Left ventricle myocardium inferior (tissue), 1 donor: ENCODE measurements around the gene VSIG10L. TPM values are rescaled to one million over a fixed set of nuclear protein-coding genes. Genes with fewer than 3 reads are reported as not detected.

Experiments used
- DNase-seq: peaks from one replicate; pipeline ENCODE4 v3.0.0-alpha.2; 2020
- H3K27ac ChIP-seq: fragments of 200-600 bp; replicated peaks from 2 replicates; pipeline ENCODE4 v1.8.0; 2021
- H3K27me3 ChIP-seq: fragments of 200-600 bp; 2 replicates; pipeline ENCODE4 v1.8.0; 2021; ENCODE audit warnings: low read depth
- H3K36me3 ChIP-seq: fragments of 200-600 bp; 2 replicates; pipeline ENCODE4 v1.8.0; 2021
- H3K4me1 ChIP-seq: fragments of 200-600 bp; 2 replicates; pipeline ENCODE4 v1.8.0; 2021
- H3K4me3 ChIP-seq: fragments of 200-600 bp; 2 replicates; pipeline ENCODE4 v1.8.0; 2021; ENCODE audit warnings: mild to moderate bottlenecking, moderate library complexity
- H3K9me3 ChIP-seq: fragments of 200-600 bp; replicated peaks from 2 replicates; pipeline ENCODE4 v1.8.0; 2021
- CTCF ChIP-seq: fragments of 200-600 bp; IDR thresholded peaks from 2 replicates; pipeline ENCODE4 v1.8.0; 2021; ENCODE audit warnings: antibody characterized with exemption, mild to moderate bottlenecking, borderline replicate concordance
- intact Hi-C: fragments of 100-400 bp; cut with micrococcal nuclease; formaldehyde crosslinking; loops from one replicate; pipeline ENCODE4 v1.11.0; 2022
- total RNA-seq: library from RNA; stranded (reverse); fragmentation: NEBNext Ultra II Directional; extraction: Animal tissue kit (Norgen Biotek cat#: 25700); gene quantifications from one replicate; pipeline ENCODE4 v1.2.1, GENCODE V29; 2021
- donor health status: DM: no; HTN: yes; CAD: no; lungs with severe emphysema.

The VSIG10L gene
- total RNA-seq, 1 donor from 2014 or later = 0.66 TPM

- DNase-seq = peak; percentile 41
- Histone ChIP-seq H3K27ac (peak overlapping the region; percentile 97), H3K4me1 (peaks cover 53% of the 10 kb centered on the region), H3K4me3 (peak overlapping the region; percentile 86), H3K27me3 (no peaks in the 10 kb centered on the region), H3K9me3 (no peaks in the 10 kb centered on the region), H3K36me3 (no peaks in the 10 kb centered on the region)
- intact Hi-C loops = no loop called here
- TF ChIP-seq CTCF = no peak
Measured at GRCh38 chr19:51367255-51367564, 25.3 kb upstream of the VSIG10L start.

- DNase-seq = peak; percentile 98
- intact Hi-C loops = no loop called here
- TF ChIP-seq CTCF = no peak
- Histone ChIP-seq H3K27ac (peak overlapping the region; percentile 97), H3K36me3 (no peaks in the 10 kb centered on the region), H3K4me3 (peak overlapping the region; percentile 86), H3K27me3 (no peaks in the 10 kb centered on the region), H3K4me1 (peaks cover 55% of the 10 kb centered on the region), H3K9me3 (no peaks in the 10 kb centered on the region)
Measured at GRCh38 chr19:51366389-51367254, 24.7 kb upstream of the VSIG10L start.

GRCh38 chr19:51365965-51366388, 24.0 kb upstream of the VSIG10L start, which contains the start of gene ETFB:
TSS of gene ETFB (minus strand) at chr19:51366388. CDS start at chr19:51366326, 62 bp downstream.
- no peak for DNase-seq
- no peaks in the 10 kb centered on the region for H3K9me3 ChIP-seq
- no peaks in the 10 kb centered on the region for H3K36me3 ChIP-seq
- H3K4me1 ChIP-seq = peaks cover 55% of the 10 kb centered on the region
- no peaks in the 10 kb centered on the region for H3K27me3 ChIP-seq
- TF ChIP-seq CTCF = no peak
- H3K27ac ChIP-seq = peak within 1 kb of the TSS; percentile 97
- H3K4me3 ChIP-seq = peak within 1 kb of the TSS; percentile 86
- intact Hi-C loops = no loop called here

GRCh38 chr19:51365211-51365964, 23.4 kb upstream of the VSIG10L start:
- Histone ChIP-seq H3K36me3 (no peaks in the 10 kb centered on the region), H3K9me3 (no peaks in the 10 kb centered on the region), H3K4me1 (peaks cover 55% of the 10 kb centered on the region), H3K27ac (peak overlapping the region; percentile 97), H3K27me3 (no peaks in the 10 kb centered on the region), H3K4me3 (peak overlapping the region; percentile 86)
- intact Hi-C loops = no loop called here
- no peak for TF ChIP-seq CTCF
- no peak for DNase-seq

GRCh38 chr19:51364200-51365106, 22.5 kb upstream of the VSIG10L start:
- Histone ChIP-seq H3K27ac (peak overlapping the region; percentile 97), H3K9me3 (no peaks in the 10 kb centered on the region), H3K4me3 (peak overlapping the region; percentile 86), H3K4me1 (peaks cover 55% of the 10 kb centered on the region), H3K27me3 (no peaks in the 10 kb centered on the region), H3K36me3 (no peaks in the 10 kb centered on the region)
- DNase-seq = no peak
- intact Hi-C loops = no loop called here
- TF ChIP-seq CTCF = no peak
